ENCODE data around the gene C14orf93.
"Not testable (repeated sequence)": the region's sequence is repeated elsewhere in the genome, so short reads cannot be mapped to it uniquely, and the experiment has no call there.

The C14orf93 gene

DNA sequence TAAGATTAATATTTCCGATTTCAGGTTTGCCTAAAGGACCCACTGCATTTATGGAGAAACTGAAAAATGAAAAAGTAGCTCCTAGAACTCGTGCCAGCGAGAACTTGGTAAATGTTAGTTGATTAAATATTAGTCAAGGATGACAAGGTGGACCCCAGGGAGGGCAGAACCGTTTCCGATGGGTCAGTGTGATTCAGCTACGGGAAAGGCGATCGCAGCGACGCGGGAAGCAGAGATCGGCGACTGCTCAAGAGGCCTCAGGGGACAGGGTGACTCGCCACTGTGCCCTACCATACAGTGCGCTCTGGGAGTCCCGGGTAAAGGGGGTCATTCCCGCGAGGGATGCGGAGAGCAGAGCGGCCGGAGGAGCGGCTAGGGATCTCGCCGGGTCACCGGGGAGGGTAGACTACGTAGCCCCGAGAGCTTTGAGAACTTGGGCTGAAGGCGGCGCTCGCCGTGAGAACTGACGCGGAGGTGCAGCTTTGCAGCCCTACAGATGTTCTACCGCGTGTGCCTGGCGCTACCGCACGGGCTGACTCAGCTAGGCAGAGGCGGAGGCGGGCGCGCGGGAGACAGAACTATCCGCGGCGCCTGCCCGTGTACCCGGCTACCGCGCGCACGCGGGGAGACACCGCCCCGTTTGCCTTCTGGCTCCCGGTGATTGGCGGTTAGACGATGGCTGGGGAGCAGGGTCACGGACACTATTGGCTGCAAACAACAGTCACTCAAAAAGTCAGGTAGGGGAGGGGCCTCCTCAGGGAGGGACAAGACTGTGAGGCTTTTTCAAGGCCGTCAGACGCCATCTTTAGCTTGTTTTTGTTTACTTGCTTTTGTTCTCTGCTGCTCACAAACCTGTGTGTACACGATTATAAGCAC, 3.2 kb downstream of the C14orf93 start:
- peak; percentile 87 to 97 for DNase-seq (ENCODE audit: low read depth in 1 of 2, low spot score in 1 of 2)
- TF ChIP-seq JUND (IDR thresholded peaks at IDR 0.05; ENCODE audit: low read depth), result no peak
- in situ Hi-C loops (cut with HindIII; ENCODE audit: low pct_unique_long_range_greater_than_20kb, low sequenced_read_pairs), result no loop called here

DNA sequence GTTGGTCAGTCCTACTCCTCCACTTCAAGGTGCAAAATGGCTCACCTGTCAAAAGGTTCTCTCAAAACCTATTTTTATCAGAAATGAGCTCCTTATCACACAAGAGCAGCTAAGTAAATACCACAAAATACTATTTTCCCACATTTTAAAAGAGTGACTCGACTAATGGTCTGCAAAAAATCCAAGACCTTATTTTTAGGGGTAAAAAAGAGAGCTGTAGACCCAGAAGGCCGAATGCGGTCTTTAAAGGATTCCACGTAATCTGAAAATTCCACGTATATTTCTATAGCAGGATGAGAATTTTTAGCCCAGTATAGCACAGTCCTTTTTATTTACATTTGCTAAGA, 3.8 kb downstream of the C14orf93 start:
- no peak for TF ChIP-seq JUND (IDR thresholded peaks at IDR 0.05; ENCODE audit: low read depth)
- in situ Hi-C loops (cut with HindIII; ENCODE audit: low pct_unique_long_range_greater_than_20kb, low sequenced_read_pairs), result no loop called here
- no peak for DNase-seq (ENCODE audit: low read depth in 1 of 2, low spot score in 1 of 2)

DNA sequence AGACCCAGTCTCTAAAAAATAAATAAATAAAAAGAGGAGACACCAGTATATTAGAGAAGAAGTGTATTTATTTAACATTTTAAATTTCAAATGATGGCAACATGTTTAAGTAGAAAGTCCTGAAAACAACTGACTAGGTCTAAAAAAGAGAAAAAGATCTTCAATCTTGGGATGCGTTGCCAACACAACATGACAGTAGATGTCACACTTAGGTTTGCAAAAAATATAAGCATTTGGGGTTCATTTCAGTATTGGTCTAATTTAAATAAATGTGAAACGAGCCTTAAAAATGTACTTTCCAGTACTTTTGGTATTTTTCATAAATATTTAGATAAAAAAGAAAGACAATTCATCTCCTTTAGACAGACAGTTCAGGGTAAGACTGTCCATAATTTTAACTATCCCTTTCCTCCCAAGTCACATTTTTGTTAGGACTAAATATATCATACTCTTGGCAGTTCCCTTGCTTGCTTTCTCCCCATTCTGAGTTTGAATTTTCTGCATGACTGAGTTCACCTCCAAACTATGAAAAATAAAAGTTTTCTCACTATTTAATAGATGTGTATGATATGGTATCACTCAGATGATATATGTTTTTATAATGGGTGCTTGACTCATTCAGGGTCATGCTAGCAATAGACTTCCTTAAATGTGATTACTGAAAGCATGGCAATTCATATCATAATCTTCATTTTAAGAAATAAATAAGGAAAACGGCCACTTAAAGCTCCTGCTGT, 4.3 kb downstream of the C14orf93 start:
- in situ Hi-C loops (cut with HindIII; ENCODE audit: low pct_unique_long_range_greater_than_20kb, low sequenced_read_pairs), result no loop called here
- no peak for TF ChIP-seq JUND (IDR thresholded peaks at IDR 0.05; ENCODE audit: low read depth)
- DNase-seq (ENCODE audit: low read depth in 1 of 2, low spot score in 1 of 2), result no peak

DNA sequence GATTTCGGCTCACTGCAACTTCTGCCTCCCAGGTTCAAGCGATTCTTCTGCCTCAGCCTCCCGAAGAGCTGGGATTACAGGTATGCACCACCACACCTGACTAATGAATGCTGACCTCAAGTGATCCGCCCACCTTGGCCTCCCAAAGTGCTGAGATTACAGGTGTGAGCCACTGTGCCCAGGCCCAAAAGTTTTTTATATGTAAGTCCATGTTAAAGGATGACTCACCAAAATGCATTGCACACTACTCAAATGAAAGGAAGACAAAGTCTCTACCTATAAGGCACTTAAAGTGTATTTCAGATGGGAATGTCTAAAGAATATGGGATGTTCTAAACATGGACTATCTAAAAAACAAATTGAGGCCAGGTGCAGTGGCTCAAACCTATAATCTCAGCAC, 5.7 kb downstream of the C14orf93 start:
- DNase-seq (ENCODE audit: low read depth in 1 of 2, low spot score in 1 of 2); in situ Hi-C loops (cut with HindIII; ENCODE audit: low pct_unique_long_range_greater_than_20kb, low sequenced_read_pairs): not testable (repeated sequence)

DNA sequence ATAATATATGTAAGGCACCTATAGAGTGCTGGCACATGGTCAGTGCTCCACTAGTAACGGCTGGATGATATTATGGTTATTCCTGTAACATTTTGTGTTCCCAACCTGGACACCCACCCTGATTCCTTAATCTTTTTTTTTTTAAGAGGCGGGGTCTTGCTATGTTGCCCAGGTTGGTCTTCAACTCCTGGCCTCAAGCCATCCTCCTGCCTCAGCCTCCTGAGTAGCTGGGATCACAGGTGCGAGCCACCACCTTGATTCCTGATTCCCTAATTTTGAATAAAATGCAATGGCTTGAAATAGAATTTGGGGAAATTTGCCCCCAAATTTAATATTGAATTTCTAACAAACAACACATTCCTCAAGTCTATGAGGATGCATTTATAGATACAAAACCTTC, 7.4 kb downstream of the C14orf93 start:
- no peak for TF ChIP-seq JUND (IDR thresholded peaks at IDR 0.05; ENCODE audit: low read depth)
- in situ Hi-C loops (cut with HindIII; ENCODE audit: low pct_unique_long_range_greater_than_20kb, low sequenced_read_pairs), result no loop called here
- DNase-seq (ENCODE audit: low read depth in 1 of 2, low spot score in 1 of 2), result no peak

DNA sequence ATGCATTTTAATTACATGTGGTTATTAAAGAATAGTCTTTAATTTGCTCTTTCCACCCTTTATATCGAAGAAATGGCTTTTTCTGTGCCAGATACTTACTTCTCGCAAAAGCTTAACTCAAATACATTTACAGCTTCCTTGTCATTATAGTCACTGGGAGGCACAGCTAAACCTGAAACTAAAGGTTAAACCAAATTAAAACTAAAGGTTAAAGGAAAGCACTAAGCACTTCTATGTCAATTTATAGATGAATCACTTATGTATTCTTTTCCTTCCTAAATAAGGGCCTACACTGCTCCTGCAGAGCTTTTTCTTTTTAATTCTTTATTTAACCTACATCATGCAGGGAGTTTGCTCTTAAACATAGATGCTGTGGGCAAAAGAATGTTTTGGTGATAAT, 9.1 kb downstream of the C14orf93 start:
- no peak for DNase-seq (ENCODE audit: low read depth in 1 of 2, low spot score in 1 of 2)
- in situ Hi-C loops (cut with HindIII; ENCODE audit: low pct_unique_long_range_greater_than_20kb, low sequenced_read_pairs), result no loop called here
- TF ChIP-seq JUND (IDR thresholded peaks at IDR 0.05; ENCODE audit: low read depth), result no peak

DNA sequence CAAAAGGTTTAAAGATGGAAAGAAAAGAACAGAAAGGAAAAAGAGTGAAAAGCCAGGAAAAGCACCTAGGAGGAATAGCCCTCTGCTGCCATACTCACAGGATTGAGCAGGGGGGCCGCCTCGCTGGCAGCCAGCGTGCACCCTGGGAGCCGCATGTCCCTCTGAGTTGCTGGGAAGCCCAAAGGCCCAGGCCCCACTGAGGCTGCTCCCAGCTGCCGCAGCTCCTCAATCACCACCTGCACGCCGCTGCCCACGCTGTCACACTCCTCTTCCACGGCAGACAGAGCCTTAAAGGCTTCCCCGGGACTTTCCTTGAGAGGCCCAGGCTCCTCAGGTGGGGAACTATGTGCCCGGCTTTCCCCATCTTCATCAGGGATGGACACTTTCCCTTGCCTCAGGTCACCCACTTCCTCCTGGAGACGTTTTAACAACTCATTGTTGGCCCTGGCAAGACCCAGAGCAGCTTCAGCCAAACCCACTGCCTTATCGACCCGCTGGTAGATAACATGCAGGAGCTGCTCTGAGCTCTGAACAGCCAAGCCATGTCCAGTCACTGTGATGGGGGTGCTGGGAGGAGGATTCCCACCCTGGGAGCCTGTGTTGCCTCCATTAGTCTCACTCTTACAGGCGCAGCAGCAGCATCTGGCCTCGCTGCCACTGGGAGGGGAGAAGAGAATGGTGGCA, 11.5 kb downstream of the C14orf93 start:
- no peak for TF ChIP-seq JUND (IDR thresholded peaks at IDR 0.05; ENCODE audit: low read depth)
- DNase-seq (ENCODE audit: low read depth in 1 of 2, low spot score in 1 of 2), result no peak

DNA sequence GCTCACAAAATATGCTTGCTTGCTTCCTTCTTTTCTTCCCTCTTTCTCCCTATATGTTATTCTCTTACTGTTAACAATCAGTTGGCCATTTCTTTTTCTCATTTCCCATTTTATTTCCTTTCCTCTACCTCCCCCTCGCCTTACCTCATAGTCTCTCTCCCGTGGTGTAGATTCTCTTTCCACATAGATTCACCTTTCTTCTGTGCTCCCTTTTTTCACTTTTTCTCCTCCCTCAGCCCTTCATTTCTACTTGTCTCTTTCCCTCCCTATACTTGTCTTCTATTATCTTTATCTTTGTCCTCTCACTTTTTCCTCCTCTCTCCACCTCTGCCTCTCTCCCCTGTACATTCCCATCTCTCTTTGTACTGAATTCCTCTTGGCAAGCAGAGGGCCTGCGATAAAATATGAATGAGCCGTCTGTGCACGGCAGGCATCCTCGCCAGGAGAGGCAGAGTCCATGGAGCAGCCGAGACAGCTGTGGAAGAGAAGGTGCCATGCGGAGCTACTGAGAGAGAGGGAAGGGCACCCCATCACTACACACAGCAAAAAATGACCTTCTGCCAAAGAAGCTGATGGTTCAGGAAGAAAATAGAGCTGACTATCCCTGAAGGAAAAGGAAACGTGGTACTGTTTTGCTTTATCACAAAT, 12.1 kb downstream of the C14orf93 start:
- in situ Hi-C loops (cut with HindIII; ENCODE audit: low pct_unique_long_range_greater_than_20kb, low sequenced_read_pairs), result no loop called here
- TF ChIP-seq JUND (IDR thresholded peaks at IDR 0.05; ENCODE audit: low read depth), result no peak
- no peak for DNase-seq (ENCODE audit: low read depth in 1 of 2, low spot score in 1 of 2)

More for the DNA sequence above, 11.5 kb downstream of the C14orf93 start:
- in situ Hi-C loops (cut with HindIII; ENCODE audit: low pct_unique_long_range_greater_than_20kb, low sequenced_read_pairs), result no loop called here

DNA sequence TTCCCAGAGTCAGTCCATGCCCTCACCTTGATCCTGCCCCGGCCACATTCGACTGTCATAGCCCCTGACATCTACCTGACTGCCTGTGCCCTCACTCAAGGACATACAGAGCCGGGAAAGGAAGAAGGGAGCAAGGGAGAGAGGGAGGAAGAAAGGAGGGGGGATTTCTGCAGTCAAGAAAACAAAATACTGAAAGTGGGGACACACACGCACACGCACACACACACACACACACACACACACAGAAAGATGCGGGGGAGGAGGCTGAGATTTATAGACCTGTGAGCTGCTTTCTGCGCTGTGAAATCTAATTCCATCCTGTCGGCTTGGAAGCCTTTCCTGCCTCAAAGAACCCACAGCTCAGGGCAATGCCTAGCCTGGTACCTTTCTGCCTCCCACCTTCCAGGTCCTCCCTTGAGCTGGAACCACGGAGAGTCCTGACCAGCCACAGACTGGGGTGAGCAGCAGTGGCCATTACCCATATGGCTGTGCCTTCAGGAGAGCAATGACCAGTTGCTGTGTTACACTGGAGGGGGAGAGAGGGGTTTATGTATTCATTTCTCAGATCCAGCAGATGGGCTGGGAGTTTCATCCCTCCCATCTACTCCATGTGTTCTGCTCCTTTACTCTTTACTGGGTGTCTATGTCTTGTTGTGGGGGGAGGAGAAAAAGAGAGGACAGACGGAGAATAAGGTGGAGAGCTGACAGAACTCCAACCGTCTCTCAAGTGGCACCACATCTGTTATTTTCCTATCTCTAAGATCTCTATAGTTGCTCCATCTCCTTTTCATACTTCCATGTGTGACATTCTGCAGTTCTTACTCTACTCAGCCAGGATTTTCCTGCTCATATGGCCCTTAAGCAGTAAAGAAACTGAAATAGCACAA, 12.9 kb downstream of the C14orf93 start:
- TF ChIP-seq JUND (IDR thresholded peaks at IDR 0.05; ENCODE audit: low read depth), result no peak
- in situ Hi-C loops (cut with HindIII; ENCODE audit: low pct_unique_long_range_greater_than_20kb, low sequenced_read_pairs), result no loop called here

DNA sequence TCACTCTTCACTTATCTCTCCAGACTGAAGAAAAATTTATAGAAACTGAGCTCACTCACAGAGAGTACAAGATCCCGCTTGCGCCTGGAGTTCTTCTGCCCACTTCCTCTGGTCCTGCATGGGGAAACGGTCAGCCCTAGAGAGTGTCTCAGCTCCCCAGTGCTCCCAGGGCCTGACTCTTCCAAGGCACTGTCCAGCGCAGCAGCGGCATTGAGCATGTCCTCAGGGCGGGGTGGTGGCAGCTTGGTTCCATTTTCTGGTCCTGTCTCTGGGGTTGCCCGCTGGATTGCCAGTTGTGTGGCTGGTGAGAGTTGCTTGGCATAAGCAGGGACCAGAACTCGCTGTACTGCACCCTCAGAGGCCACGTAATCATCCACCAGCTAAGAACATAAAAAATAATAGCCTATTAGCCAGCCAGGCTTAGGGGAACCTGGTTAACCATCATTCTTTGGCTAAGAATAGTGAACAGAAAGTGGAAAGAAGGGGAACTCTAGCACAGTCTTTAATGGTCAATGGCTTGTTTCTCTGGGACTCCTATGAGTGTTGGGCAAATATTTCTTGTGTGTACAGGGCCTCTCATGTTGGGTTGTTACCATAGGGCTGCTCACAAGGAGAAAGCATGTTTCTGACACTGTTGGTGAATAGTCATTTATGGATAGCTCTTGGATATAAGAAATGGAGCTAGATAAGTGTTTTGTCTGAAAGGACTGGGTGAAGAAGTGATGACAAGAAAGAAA, 13.9 kb downstream of the C14orf93 start:
- no peak for DNase-seq (ENCODE audit: low read depth in 1 of 2, low spot score in 1 of 2)
- TF ChIP-seq JUND (IDR thresholded peaks at IDR 0.05; ENCODE audit: low read depth), result no peak
- in situ Hi-C loops (cut with HindIII; ENCODE audit: low pct_unique_long_range_greater_than_20kb, low sequenced_read_pairs), result no loop called here

More for the DNA sequence above, 12.9 kb downstream of the C14orf93 start:
- DNase-seq (ENCODE audit: low read depth in 1 of 2, low spot score in 1 of 2), result no peak

DNA sequence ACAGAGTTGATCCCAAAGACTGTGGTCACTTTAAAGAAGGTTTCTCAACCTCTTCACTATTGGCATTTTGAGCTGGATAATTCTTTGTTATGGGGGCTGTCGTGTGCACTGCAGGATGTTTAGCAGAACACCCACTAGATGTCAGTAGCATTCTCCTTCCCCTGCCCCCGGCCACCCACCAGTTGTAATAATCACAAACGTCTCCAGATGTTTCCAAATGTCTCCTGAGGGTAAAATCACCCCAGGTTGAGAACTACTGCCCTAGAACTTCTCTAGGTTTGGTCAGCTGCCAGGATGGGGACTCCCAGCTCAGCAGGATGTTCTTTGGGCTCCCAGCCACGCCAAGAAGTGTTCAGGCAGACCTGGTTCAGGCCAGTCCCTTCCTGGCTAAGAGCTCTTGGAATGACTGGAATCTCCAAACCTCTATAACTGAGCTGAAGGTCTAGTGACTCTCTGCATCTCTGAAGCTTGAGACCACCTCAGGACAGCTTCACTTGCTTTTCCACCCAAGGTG, 15.1 kb downstream of the C14orf93 start:
- in situ Hi-C loops (cut with HindIII; ENCODE audit: low pct_unique_long_range_greater_than_20kb, low sequenced_read_pairs), result no loop called here
- no peak for TF ChIP-seq JUND (IDR thresholded peaks at IDR 0.05; ENCODE audit: low read depth)
- DNase-seq (ENCODE audit: low read depth in 1 of 2, low spot score in 1 of 2), result no peak
